Chondrocyte (in vitro differentiated cells): ENCODE results near the gene LHFPL3. TPM values are rescaled to one million over a fixed set of nuclear protein-coding genes. Genes with fewer than 3 reads are reported as not detected.
"Not testable (repeated sequence)": the region's sequence is repeated elsewhere in the genome, so short reads cannot be mapped to it uniquely, and the experiment has no call there.

ENCODE experiments used
- DNase-seq: peaks from one replicate; pipeline ENCODE4 v3.0.0; 2021; ENCODE audit warnings: mixed read lengths, low spot score
- H3K27ac Mint-ChIP-seq: one replicate; pipeline ENCODE4 v1.8.0; 2021; ENCODE audit warnings: mild to moderate bottlenecking, moderate library complexity, mixed read lengths; ENCODE audit not compliant: unreplicated experiment
- H3K27me3 Mint-ChIP-seq: 2 replicates; pipeline ENCODE4 v1.8.0; 2021; ENCODE audit warnings: low read depth, mixed read lengths
- H3K36me3 Mint-ChIP-seq: 2 replicates; pipeline ENCODE4 v1.8.0; 2021; ENCODE audit warnings: low read depth, mixed read lengths
- H3K4me1 Mint-ChIP-seq: 2 replicates; pipeline ENCODE4 v1.8.0; 2021; ENCODE audit warnings: low read depth, mild to moderate bottlenecking, mixed read lengths
- H3K4me3 Mint-ChIP-seq: one replicate; pipeline ENCODE4 v1.8.0; 2021; ENCODE audit warnings: mild to moderate bottlenecking, moderate library complexity, mixed read lengths; ENCODE audit not compliant: unreplicated experiment
- H3K9me3 Mint-ChIP-seq: 2 replicates; pipeline ENCODE4 v1.8.0; 2021; ENCODE audit warnings: low read depth, mixed read lengths
- total RNA-seq: library from RNA; stranded (reverse); gene quantifications from 3 replicates; pipeline ENCODE4 v1.2.1, GENCODE V29; 2021
- TF ChIP-seq, protein P1 (sequence below): fragments of 200-600 bp; sonication (generic); IDR thresholded peaks from 2 replicates; pipeline ENCODE4 v1.5.0; 2021; ENCODE audit warnings: antibody characterized with exemption, mild to moderate bottlenecking, moderate library complexity

The LHFPL3 gene
- total RNA-seq, 1 donor from 2014 or later: not detected

DNA sequence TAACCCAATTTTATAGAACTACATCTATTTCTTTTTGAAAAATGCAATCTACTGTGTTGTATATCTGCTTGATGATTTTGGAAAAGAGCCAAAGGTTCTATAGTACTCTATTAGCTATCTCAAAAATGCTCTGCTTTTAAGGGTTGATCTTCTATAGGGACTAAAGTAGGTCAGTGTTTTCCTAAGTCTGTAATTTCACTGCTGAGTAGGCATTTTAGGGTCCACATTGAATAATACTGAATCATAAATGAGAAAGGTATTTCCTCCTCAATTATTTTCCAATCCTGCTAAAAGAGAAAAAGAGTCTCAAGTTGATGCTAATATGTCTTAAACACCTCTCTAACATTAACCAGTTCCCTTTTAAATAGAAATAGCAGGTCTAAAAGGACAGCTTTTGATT is 244.2 kb downstream of the LHFPL3 start:
- no peak overlapping the region for H3K4me3 Mint-ChIP-seq
- no peaks in the 10 kb centered on the region for H3K36me3 Mint-ChIP-seq
- no peaks in the 10 kb centered on the region for H3K9me3 Mint-ChIP-seq
- no peaks in the 10 kb centered on the region for H3K4me1 Mint-ChIP-seq
- DNase-seq: no peak
- TF ChIP-seq, protein P1, sequence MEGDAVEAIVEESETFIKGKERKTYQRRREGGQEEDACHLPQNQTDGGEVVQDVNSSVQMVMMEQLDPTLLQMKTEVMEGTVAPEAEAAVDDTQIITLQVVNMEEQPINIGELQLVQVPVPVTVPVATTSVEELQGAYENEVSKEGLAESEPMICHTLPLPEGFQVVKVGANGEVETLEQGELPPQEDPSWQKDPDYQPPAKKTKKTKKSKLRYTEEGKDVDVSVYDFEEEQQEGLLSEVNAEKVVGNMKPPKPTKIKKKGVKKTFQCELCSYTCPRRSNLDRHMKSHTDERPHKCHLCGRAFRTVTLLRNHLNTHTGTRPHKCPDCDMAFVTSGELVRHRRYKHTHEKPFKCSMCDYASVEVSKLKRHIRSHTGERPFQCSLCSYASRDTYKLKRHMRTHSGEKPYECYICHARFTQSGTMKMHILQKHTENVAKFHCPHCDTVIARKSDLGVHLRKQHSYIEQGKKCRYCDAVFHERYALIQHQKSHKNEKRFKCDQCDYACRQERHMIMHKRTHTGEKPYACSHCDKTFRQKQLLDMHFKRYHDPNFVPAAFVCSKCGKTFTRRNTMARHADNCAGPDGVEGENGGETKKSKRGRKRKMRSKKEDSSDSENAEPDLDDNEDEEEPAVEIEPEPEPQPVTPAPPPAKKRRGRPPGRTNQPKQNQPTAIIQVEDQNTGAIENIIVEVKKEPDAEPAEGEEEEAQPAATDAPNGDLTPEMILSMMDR: no peak
- no peak overlapping the region for H3K27ac Mint-ChIP-seq
- H3K27me3 Mint-ChIP-seq: peaks cover 5% of the 10 kb centered on the region

DNA sequence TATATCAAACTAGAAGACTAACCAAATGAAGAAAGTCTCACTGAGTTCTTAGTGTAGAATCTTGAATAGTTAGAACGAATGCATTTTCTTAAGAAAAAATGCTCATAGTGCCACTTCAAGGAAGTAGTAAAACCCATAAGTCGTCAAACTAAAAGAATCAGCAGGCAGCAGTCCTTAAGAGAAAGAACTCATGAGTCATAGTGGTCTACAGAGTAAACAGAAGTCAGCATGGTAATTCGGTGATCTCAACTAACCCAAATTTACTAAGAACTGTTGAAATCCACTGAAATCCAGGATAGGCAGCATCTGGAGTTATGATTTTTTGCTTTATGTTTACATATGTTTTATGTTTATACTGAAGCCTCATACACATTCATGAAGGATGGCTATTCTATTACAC is 256.2 kb downstream of the LHFPL3 start:
- Mint-ChIP-seq H3K36me3 (no peaks in the 10 kb centered on the region), H3K27ac (no peak overlapping the region), H3K4me3 (no peak overlapping the region), H3K9me3 (peaks cover 24% of the 10 kb centered on the region), H3K27me3 (no peaks in the 10 kb centered on the region), H3K4me1 (no peaks in the 10 kb centered on the region)
- no peak for DNase-seq
- TF ChIP-seq, protein P1: no peak

DNA sequence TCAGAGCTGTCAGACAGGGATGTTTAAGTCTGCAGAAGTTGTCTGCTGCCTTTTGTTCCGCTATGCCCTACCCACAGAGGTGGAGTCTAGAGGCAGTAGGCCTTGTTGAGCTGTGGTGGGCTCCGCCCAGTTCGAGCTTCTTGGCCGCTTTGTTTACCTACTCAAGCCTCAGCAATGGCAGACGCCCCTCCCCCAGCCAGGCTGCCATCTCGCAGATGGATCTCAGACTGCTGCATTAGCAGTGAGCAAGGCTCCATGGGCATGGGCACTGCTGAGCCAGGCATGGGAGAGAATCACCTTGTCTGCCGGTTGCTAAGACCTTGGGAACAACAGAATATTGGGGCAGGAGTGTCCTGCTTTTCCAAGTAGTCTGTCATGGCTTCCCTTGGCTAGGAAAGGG is 267.2 kb downstream of the LHFPL3 start:
- H3K9me3 Mint-ChIP-seq: peaks cover 31% of the 10 kb centered on the region
- H3K4me3 Mint-ChIP-seq, H3K36me3 Mint-ChIP-seq: not testable (repeated sequence)

DNA sequence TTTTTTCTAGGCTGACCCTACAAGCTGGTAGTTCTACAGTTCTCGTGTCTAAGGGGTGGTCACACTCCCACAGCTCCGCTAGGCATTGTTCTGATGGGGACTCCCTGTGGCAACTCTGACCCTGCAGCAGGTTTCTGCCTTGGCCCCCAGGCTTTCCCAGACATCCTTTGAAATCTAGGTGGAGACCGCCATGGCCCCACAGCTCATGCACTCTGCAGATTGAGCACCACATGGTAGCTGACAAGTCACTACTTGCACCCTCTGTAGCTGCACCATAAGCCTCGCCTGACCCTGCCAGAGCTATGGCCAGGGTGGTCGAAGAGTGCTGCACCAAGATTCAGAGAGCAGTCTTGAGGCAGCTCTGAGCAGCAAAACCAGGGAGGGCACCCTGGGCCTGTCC is 275.6 kb downstream of the LHFPL3 start:
- no peak overlapping the region for H3K4me3 Mint-ChIP-seq
- no peak for DNase-seq
- H3K4me1 Mint-ChIP-seq: no peaks in the 10 kb centered on the region
- TF ChIP-seq, protein P1: no peak
- peaks cover 3% of the 10 kb centered on the region for H3K9me3 Mint-ChIP-seq
- no peak overlapping the region for H3K27ac Mint-ChIP-seq
- no peaks in the 10 kb centered on the region for H3K27me3 Mint-ChIP-seq
- H3K36me3 Mint-ChIP-seq: no peaks in the 10 kb centered on the region

More for the DNA sequence above, 267.2 kb downstream of the LHFPL3 start:
- not testable (repeated sequence) for H3K4me1 Mint-ChIP-seq, H3K27me3 Mint-ChIP-seq, H3K27ac Mint-ChIP-seq
- peak; percentile 46 for DNase-seq

DNA sequence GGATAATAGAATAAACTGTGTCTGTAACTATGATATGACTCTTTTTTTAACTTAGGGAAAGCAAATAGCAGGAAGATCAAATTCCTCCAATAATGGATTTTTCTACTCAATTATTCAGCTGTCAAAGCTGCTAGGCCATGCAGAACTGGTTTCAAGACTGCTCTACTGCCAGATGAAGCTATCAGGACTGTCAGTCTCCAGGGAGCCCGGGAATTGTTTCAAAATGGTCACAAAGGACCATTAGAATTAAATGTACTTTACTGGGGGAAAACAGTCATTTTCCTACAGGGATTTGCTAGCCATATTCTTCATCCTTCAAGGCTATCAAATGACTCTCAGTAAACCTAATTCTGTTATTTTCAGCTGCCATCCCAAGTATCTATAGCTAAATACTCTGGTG is 276.3 kb downstream of the LHFPL3 start:
- TF ChIP-seq, protein P1: no peak
- Mint-ChIP-seq H3K4me3 (no peak overlapping the region), H3K9me3 (peaks cover 3% of the 10 kb centered on the region), H3K27ac (no peak overlapping the region), H3K4me1 (no peaks in the 10 kb centered on the region), H3K36me3 (no peaks in the 10 kb centered on the region), H3K27me3 (no peaks in the 10 kb centered on the region)
- DNase-seq: no peak

DNA sequence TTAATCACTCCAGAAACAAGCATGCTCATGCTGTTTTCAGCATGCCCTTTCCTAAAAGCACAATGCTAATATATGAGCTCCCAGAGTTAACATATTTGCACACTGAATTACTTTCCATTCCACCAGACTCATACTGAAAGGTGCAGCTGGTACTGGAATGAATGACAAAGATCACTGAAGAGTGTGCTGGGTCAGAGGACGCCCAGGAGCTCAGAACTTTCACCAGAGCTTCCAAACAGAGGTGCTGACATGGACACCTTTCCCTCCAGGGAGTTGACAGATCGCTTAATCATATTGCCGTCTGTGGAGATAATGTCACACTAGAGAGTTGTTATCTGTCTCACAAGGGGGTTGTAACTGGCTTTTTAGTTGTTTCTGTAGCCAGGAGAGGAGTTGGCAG is 292.9 kb downstream of the LHFPL3 start:
- TF ChIP-seq, protein P1: no peak
- DNase-seq: no peak
- H3K4me3 Mint-ChIP-seq: no peak overlapping the region
- H3K9me3 Mint-ChIP-seq: no peaks in the 10 kb centered on the region
- no peak overlapping the region for H3K27ac Mint-ChIP-seq
- no peaks in the 10 kb centered on the region for H3K36me3 Mint-ChIP-seq
- H3K27me3 Mint-ChIP-seq: no peaks in the 10 kb centered on the region
- H3K4me1 Mint-ChIP-seq: no peaks in the 10 kb centered on the region
